OCI-M2 (cell line): ENCODE results near the gene SMARCB1.

Source experiments
- DNase-seq: peaks from one replicate; lab custom pipeline; 2025; ENCODE audit not compliant: unreplicated experiment; lab: John Stamatoyannopoulos, UW

Gene SMARCB1

DNA sequence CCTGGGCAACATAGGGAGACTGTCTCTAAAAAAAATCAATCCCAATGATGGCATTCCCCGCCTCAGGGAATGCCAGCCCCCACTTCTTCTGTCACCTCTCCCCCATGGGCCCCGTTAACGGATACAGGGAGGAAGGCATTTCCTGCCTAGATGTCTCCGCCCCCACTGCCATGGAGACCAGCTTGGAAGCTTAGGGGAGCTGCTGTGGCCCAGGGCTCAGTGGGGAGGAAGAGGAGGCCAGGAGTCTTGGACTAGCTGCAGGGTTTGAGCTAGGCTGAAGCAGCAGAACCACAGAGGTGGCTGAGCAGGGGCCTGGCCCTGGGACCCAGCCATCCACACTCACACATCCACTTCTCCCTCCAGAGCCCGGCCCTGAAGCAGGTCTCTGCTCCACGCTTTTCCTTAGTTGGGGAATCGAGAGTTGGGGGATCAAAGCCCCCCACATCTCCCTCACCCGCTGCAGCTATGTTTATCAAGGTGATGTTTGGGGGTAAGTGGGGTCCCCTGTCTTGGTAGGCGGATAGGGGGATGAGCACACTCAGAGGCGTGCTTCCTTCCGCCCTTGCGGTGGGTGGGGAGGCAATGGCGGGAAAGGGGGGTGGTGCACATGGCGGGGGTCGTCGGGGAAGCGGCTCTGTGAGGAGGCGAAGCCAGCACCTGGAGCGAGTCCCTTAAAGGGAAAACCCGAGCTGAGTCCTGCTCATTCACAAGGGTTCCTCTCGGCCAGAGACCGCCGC, 23.8 kb upstream of the SMARCB1 start, which contains the start of gene C22orf15:
TSS of gene C22orf15 (plus strand) at position 149 of the 737 bp plus-strand sequence. CDS start at position 466, 317 bp downstream.
- DNase-seq = no peak

DNA sequence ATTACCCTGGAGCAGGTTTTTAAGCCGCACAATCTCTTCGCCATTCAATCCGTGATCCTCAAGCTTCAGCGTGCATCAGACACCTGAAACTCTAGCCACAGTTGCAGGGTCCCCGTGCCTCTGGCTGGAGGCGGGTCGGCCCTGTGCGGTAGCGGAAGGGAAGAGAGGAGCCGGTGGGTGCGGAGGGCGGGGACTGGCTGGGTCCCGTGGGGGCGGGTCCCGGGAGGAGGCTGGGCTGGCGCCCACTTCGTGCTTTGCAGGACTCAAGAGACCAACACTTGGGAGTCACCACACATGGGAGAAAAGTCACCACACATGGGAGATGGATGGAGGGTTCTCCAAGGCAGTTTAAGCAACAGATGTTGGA, 23.2 kb upstream of the SMARCB1 start:
- DNase-seq = no peak

DNA sequence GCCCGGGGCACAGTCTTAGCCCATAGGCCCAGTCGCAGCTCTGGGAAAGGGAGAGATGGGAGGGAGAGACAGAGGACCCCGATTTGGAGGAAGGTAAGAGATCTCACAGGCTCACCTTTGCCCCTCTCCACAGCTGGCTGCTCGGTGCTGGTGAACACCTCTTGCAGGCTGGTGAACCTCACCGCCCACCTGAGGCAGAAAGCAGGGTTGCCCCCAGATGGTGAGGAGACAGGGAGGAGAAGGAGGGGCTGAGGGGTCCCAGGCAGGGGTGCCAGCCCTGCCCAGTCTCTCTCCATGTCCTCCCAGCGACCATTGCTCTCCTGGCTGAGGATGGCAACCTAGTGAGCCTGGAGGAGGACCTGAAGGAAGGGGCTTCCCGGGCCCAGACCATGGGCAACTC, 22.8 kb upstream of the SMARCB1 start:
- DNase-seq = no peak

DNA sequence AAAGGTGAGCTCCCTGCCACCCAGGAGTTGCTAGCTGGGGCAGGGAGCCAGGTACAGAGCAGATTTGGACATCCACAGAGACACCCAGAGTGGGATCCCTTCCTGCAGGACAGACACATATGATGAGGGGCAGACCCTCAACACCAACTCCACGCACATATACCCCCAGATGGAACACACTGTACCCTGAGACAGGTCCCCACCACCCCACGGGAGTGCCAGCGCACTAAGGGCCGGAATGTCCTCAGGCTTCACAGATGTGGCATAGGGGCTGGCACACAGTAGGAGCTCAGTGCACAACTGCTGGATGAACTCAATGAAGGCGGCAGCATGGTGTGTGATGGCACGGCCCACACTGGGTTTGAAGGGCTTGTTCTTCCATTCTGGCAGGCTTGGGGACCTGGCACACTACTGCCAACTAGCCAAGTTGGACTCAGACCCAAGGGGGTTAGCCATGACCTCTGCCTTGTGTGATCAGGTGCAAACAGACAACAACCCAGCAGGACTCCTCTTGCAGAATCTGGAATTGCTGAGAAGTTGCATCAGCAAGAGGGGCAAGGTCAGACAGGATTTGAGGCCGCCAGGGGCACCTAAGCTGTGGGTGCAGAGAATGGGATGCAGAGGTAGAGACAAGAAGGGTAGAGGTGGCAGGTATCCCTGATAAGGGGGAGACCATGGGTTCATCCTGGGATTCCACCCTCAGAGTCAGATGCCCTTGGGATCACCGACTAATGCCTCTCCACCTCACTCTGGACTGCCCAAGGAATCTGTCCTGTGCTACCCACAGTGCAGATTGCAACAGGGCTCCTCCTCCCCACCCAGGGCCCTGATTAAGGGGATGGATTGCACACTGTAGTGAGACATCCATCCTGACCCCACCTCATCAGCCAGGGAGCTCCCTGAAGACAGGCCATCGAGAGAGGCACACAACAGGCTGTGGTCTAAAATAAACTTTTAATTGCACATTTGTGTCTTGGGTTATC, 21.6 kb upstream of the SMARCB1 start:
- DNase-seq = no peak

- no peak for DNase-seq
These were observed 19.5 kb upstream of the SMARCB1 start for GRCh38 chr22:23767303-23767672.

- DNase-seq = no peak
These were observed 18.9 kb upstream of the SMARCB1 start, which contains the start of gene CHCHD10 for GRCh38 chr22:23767673-23768548. TSS of gene CHCHD10 (minus strand) at chr22:23767972. CDS start at chr22:23767874, 98 bp downstream.

- DNase-seq = no peak
These were observed 17.3 kb upstream of the SMARCB1 start for GRCh38 chr22:23769321-23769965.

DNA sequence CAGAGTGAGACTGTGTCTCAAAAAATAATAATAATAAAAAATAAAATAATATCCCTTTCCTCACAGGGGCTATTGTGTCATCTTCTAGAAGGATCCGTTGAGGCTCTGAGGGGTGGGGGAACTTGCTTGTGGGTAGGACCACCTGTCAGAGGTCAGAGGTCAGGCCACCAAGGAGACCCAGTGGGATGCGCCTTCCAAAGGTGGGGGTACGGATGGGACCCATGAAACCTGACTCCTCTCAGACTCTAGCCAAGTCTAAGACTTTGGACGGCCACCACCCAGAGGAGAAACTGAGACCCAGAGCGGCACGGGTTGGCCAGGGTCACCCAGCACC, 14.5 kb upstream of the SMARCB1 start:
- no peak for DNase-seq

DNA sequence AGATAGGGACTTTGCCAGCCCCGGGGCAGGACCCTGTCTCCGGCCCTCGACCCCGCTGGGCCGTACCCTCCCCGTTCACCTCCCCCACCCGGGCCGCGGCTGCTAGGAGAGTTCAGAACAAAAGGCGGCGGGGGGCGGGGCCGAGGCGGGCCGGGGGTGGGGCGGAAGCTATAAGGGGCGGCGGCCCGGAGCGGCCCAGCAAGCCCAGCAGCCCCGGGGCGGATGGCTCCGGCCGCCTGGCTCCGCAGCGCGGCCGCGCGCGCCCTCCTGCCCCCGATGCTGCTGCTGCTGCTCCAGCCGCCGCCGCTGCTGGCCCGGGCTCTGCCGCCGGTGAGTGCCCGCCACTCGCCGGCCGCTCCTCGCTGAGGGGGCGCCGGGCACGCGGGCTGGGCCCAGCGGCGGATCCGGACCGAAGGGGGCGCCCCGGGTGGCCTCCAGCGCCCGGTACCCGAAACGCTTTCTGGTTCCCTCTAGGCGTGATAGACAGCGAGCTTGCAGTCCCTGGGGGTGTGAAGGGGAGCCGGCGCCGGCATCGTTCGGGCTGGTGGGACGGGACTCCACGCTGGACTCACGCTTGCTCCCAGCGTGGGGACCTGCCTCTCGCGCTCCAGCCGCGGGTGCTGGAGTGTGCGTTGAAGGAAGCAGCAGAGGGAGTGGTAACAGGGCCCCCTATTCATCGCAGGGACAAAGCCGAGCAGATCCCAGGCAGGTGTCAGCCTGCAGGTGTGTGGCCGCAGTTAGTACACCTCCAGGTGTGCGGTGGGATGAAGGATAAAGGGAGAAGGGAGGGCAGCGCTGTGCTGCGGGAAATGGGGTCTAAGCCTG, 13.9 kb upstream of the SMARCB1 start, which contains the start of gene MMP11:
TSS of gene MMP11 (plus strand) at position 201 of the 825 bp plus-strand sequence. CDS start at position 223, 22 bp downstream.
- DNase-seq = no peak

GRCh38 chr22:23773483-23774113, 13.2 kb upstream of the SMARCB1 start:
- no peak for DNase-seq

- no peak for DNase-seq
These were observed 12.4 kb upstream of the SMARCB1 start for GRCh38 chr22:23774114-23774921.

DNA sequence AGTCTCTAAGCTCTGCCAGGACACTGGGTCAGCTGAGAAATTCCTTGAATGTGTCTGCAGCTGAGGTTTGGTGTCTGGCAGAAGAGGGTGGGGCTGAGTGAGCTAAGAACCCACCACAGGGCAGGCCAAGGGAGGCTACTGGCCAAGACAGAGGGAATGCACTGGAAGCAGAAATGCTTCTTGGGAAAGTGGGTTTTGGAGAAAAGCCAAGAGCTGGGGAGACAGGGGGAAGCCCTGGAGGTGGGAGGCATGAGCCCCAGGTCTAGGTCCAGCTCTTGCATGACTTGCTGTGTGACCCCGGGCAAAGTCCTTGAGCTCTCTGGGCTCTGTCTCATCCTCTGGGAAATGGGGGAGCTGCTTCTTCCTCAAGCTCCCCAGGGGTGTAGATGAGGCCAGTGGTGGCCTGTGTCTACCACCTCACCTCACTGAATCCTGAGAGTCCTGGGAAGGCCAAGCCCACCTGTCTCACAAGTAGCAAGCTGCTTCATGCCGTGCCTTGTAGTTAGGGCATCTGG, 11.8 kb upstream of the SMARCB1 start:
- no peak for DNase-seq

DNA sequence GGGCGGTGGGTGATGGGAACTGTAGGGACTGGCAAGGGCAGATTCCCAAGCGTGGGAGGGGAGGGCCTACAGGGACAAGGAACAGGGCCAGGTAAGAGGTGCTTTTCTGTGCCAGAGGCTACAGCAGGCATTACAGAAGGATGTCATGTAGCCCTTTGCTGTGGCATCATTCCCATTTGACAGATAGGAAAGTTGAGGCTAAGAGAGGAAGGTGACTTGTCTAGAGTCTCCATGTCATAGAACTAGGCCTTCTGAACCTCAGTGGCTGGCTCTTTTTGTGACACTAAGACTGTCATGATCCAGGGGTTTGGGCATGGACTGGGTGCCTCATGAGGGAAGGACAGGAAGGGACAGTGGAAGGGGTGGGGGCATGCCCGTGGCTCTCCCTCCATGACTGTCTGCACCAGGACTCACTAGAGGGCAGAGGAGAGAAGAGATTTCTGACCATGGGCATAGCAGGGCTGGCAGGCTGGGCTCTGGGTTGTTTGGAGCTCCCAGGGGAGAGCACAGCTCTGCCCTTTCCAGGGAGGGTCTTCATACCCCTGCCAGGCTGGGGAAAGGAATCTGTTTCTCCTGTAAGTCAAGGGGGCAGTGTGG, 10.9 kb upstream of the SMARCB1 start:
- DNase-seq = no peak

GRCh38 chr22:23777776-23778576, 8.8 kb upstream of the SMARCB1 start:
- DNase-seq = no peak

DNA sequence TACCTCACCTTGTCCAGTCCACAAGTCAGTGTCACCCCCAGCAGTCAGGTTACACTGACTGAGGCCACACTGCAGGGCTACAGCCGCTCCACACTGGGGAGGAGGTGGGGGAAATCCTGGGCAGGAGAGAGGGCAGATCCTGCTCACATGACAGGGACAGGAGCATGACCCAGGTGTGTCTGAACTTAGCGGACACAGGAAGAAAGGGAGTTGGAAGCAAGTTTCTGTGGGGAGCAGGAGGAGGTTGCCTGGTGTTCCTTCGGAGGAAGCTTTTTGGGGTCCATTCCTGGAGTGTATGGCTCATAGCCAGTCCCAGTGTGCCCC, 8.2 kb upstream of the SMARCB1 start:
- DNase-seq = no peak

DNA sequence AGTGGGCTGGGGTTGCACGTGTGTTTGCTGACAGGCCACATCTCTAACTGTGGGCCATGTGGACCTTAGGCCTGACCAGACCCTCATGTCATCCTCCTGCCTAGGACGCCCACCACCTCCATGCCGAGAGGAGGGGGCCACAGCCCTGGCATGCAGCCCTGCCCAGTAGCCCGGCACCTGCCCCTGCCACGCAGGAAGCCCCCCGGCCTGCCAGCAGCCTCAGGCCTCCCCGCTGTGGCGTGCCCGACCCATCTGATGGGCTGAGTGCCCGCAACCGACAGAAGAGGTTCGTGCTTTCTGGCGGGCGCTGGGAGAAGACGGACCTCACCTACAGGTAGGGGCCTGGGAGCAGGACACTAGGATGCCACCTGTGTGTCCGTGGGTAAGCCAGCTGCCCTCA, 7.7 kb upstream of the SMARCB1 start:
- DNase-seq = no peak

GRCh38 chr22:23779731-23780130, 7.0 kb upstream of the SMARCB1 start:
- DNase-seq = no peak
